ENCODE measurements around the gene PDCD1LG2. TPM values are rescaled to one million over a fixed set of nuclear protein-coding genes. Genes with fewer than 3 reads are reported as not detected.

The PDCD1LG2 gene
- polyA plus RNA-seq, 3 donors = 0.16 to 0.41 (median 0.17) TPM

- Histone ChIP-seq H3K9me3 (replicated peaks in 1 of 2; ENCODE audit: control insufficient read depth in 1 of 2, insufficient read depth in 1 of 2, low read length in 2 of 2) (no peaks in the 10 kb centered on the region), H4K20me1 (ENCODE audit: insufficient read depth, low read length) (no peaks in the 10 kb centered on the region), H3K27me3 (ENCODE audit: control insufficient read depth in 2 of 2, insufficient read depth in 2 of 2, low read length in 2 of 2) (no peaks in the 10 kb centered on the region), H3K79me2 (ENCODE audit: insufficient read depth, low read length) (no peaks in the 10 kb centered on the region), H2AFZ (ENCODE audit: insufficient read depth, low read depth, low read length, poor library complexity, severe bottlenecking) (no peak overlapping the region), H3K36me3 (replicated peaks in 1 of 2; ENCODE audit: control insufficient read depth in 1 of 2, insufficient read depth in 2 of 2, low read length in 2 of 2) (no peaks in the 10 kb centered on the region), H3K4me1 (ENCODE audit: control insufficient read depth in 1 of 2, insufficient read depth in 2 of 2, low read length in 2 of 2) (peaks cover 25 to 30% of the 10 kb centered on the region in 2 donors), H3K27ac (ENCODE audit: low read depth in 1 of 2, low read length in 2 of 2) (peak overlapping the region in 1 of 2 donors; percentile 42), H3K4me3 (replicated peaks in 1 of 3; ENCODE audit: low read depth in 2 of 3, low read length in 3 of 3) (no peak overlapping the region), H3K9ac (ENCODE audit: insufficient read depth, low read length, poor library complexity, severe bottlenecking) (no peak overlapping the region), H3K4me2 (replicated peaks; ENCODE audit: extremely low read depth, low read length, poor library complexity, severe bottlenecking) (no peak overlapping the region)
- intact Hi-C loops (cut with micrococcal nuclease) = no loop called here
- H3K9me3 Mint-ChIP-seq = no peaks in the 10 kb centered on the region
- H3K36me3 Mint-ChIP-seq = no peaks in the 10 kb centered on the region
- H3K27me3 Mint-ChIP-seq (ENCODE audit: low read depth in 3 of 3) = no peaks in the 10 kb centered on the region
- H3K4me3 Mint-ChIP-seq = no peak overlapping the region
- no peak for DNase-seq
- H3K4me1 Mint-ChIP-seq = peaks cover 28% of the 10 kb centered on the region
- TF ChIP-seq, protein P1, sequence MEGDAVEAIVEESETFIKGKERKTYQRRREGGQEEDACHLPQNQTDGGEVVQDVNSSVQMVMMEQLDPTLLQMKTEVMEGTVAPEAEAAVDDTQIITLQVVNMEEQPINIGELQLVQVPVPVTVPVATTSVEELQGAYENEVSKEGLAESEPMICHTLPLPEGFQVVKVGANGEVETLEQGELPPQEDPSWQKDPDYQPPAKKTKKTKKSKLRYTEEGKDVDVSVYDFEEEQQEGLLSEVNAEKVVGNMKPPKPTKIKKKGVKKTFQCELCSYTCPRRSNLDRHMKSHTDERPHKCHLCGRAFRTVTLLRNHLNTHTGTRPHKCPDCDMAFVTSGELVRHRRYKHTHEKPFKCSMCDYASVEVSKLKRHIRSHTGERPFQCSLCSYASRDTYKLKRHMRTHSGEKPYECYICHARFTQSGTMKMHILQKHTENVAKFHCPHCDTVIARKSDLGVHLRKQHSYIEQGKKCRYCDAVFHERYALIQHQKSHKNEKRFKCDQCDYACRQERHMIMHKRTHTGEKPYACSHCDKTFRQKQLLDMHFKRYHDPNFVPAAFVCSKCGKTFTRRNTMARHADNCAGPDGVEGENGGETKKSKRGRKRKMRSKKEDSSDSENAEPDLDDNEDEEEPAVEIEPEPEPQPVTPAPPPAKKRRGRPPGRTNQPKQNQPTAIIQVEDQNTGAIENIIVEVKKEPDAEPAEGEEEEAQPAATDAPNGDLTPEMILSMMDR (IDR thresholded peaks at IDR 0.05) = no peak
- peak overlapping the region in 2 of 7 donors; percentile 29 to 77 for H3K27ac Mint-ChIP-seq
- WGBS (ENCODE audit: insufficient coverage) = no CpG with 5 or more reads among the region's 1 CpG
These were observed 22.0 kb downstream of the PDCD1LG2 start for GRCh38 chr9:5532306-5532705.

GRCh38 chr9:5532790-5533189 is 22.5 kb downstream of the PDCD1LG2 start:
- no peak overlapping the region for H3K4me3 Mint-ChIP-seq
- Histone ChIP-seq H3K27ac (ENCODE audit: low read depth in 1 of 2, low read length in 2 of 2) (no peak overlapping the region), H3K9ac (ENCODE audit: insufficient read depth, low read length, poor library complexity, severe bottlenecking) (no peak overlapping the region), H3K4me1 (ENCODE audit: control insufficient read depth in 1 of 2, insufficient read depth in 2 of 2, low read length in 2 of 2) (peaks cover 25 to 30% of the 10 kb centered on the region in 2 donors), H4K20me1 (ENCODE audit: insufficient read depth, low read length) (no peaks in the 10 kb centered on the region), H3K9me3 (replicated peaks in 1 of 2; ENCODE audit: control insufficient read depth in 1 of 2, insufficient read depth in 1 of 2, low read length in 2 of 2) (no peaks in the 10 kb centered on the region), H3K4me2 (replicated peaks; ENCODE audit: extremely low read depth, low read length, poor library complexity, severe bottlenecking) (no peak overlapping the region), H3K79me2 (ENCODE audit: insufficient read depth, low read length) (no peaks in the 10 kb centered on the region), H3K27me3 (ENCODE audit: control insufficient read depth in 2 of 2, insufficient read depth in 2 of 2, low read length in 2 of 2) (no peaks in the 10 kb centered on the region), H2AFZ (ENCODE audit: insufficient read depth, low read depth, low read length, poor library complexity, severe bottlenecking) (no peak overlapping the region), H3K4me3 (replicated peaks in 1 of 3; ENCODE audit: low read depth in 2 of 3, low read length in 3 of 3) (no peak overlapping the region), H3K36me3 (replicated peaks in 1 of 2; ENCODE audit: control insufficient read depth in 1 of 2, insufficient read depth in 2 of 2, low read length in 2 of 2) (no peaks in the 10 kb centered on the region)
- WGBS (ENCODE audit: insufficient coverage) = no CpG with 5 or more reads among the region's 5 CpGs
- intact Hi-C loops (cut with micrococcal nuclease) = no loop called here
- peaks cover 28% of the 10 kb centered on the region for H3K4me1 Mint-ChIP-seq
- H3K9me3 Mint-ChIP-seq = no peaks in the 10 kb centered on the region
- H3K27me3 Mint-ChIP-seq (ENCODE audit: low read depth in 3 of 3) = no peaks in the 10 kb centered on the region
- TF ChIP-seq, protein P1 (IDR thresholded peaks at IDR 0.05) = no peak
- H3K36me3 Mint-ChIP-seq = no peaks in the 10 kb centered on the region
- H3K27ac Mint-ChIP-seq = no peak overlapping the region
- no peak for DNase-seq
